ENCODE results near the gene PTPRD. TPM values are rescaled to one million over a fixed set of nuclear protein-coding genes. Genes with fewer than 3 reads are reported as not detected.

Gene PTPRD
- total RNA-seq, 1 donor = 26.3 TPM

DNA sequence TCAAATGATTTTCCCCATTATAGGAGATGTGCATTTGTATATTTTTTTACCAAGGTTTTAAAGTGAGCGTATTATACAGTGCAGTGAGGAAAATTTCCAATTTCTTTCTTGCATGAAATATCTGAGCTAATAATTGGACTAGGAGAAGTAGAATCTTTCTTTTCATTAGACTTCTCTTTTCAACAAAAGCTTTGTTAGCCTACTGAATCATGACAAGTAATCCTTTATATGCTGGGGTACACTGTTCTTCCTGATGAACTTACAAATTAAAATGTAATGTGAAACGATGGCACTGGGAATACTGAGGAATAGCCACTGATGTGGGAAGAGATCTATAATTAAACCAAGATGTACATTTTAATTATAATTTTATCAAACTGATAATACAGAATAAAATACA is 829.6 kb downstream of the PTPRD start:
- no peak overlapping the region for H3K4me3 ChIP-seq (ENCODE audit: low read depth, low read length)
- TF ChIP-seq, protein P1, sequence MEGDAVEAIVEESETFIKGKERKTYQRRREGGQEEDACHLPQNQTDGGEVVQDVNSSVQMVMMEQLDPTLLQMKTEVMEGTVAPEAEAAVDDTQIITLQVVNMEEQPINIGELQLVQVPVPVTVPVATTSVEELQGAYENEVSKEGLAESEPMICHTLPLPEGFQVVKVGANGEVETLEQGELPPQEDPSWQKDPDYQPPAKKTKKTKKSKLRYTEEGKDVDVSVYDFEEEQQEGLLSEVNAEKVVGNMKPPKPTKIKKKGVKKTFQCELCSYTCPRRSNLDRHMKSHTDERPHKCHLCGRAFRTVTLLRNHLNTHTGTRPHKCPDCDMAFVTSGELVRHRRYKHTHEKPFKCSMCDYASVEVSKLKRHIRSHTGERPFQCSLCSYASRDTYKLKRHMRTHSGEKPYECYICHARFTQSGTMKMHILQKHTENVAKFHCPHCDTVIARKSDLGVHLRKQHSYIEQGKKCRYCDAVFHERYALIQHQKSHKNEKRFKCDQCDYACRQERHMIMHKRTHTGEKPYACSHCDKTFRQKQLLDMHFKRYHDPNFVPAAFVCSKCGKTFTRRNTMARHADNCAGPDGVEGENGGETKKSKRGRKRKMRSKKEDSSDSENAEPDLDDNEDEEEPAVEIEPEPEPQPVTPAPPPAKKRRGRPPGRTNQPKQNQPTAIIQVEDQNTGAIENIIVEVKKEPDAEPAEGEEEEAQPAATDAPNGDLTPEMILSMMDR (IDR thresholded peaks at IDR 0.05; ENCODE audit: insufficient read depth, low read depth, low read length) = no peak
- DNase-seq (ENCODE audit: low read depth) = no peak

DNA sequence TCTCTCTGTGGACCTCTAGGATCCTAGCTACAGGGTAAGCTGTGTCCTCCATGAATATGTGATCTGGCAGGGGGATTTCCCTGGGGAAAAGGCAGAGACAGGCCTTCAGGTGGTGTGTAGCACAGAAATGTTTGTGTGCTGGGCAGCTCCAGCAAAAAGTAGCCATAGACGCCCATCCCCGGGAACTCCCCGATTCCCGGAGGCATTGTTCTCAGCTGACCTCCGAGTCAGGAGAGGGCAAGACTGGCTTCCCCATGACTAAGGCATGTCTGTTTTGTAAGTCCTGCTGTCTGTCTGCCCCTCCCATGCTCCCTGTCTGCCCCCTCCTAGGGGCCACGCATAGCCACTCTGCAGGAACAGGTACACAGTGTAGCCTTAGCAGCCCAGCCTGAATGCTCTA is 834.5 kb downstream of the PTPRD start:
- H3K4me3 ChIP-seq (ENCODE audit: low read depth, low read length) = no peak overlapping the region
- DNase-seq (ENCODE audit: low read depth) = no peak
- TF ChIP-seq, protein P1 (IDR thresholded peaks at IDR 0.05; ENCODE audit: insufficient read depth, low read depth, low read length) = no peak

DNA sequence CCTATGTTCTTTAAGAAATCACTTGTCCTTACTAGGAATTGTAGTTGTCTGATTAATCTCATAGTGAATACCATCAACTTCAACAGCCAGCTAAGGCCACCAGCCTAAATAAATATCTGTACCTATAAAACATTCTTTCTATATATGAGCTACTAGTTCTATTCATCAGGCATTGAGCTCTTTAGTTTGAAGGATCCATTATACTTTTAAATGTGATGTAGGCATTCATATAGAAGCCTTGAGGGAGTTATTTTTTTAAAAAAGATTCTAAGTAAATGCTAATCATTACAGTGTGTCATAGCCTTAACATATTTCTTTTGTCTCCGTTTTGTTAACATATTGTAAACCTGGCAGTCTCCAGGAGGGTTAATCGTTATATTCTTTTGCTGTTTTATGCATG is 838.3 kb downstream of the PTPRD start:
- DNase-seq (ENCODE audit: low read depth) = no peak
- no peak overlapping the region for H3K4me3 ChIP-seq (ENCODE audit: low read depth, low read length)
- TF ChIP-seq, protein P1 (IDR thresholded peaks at IDR 0.05; ENCODE audit: insufficient read depth, low read depth, low read length) = no peak

DNA sequence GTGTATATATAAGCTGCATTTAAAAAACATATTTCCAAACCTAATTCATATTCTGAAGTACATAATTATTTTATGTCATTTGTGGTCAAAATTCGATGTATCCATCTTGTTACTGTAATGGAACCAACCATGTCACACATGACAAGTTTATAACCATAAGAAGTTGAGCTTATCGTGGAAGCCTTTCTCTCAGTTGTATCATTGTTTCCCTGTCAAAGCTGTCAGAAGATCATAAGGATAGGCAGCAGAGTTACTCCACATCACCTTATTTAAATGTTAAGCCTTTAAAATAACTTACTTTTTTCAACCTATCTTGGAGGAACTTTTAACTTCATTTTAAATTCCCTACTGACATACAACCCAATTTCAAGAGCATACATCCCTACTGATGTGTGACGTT is 841.5 kb downstream of the PTPRD start:
- no peak overlapping the region for H3K4me3 ChIP-seq (ENCODE audit: low read depth, low read length)
- TF ChIP-seq, protein P1 (IDR thresholded peaks at IDR 0.05; ENCODE audit: insufficient read depth, low read depth, low read length) = no peak
- no peak for DNase-seq (ENCODE audit: low read depth)

DNA sequence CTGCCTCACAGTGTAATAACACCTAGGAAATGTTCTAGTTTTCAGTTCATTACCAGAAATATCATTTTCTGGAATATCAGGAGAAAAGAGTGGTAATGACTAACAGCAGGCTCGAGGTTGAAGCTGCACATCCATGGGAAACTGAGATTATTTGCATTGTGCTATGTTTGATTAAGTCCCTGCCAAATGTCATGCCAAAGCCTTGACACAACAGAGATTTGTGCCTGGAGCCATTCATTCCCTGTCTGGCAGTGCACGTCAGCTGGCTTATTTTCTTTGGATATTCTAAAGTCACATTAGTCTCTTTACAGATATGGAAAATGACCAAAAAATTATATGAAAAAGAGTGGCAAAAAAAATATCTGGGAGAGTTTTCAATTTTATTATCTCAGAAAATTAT is 848.0 kb downstream of the PTPRD start:
- TF ChIP-seq, protein P1 (IDR thresholded peaks at IDR 0.05; ENCODE audit: insufficient read depth, low read depth, low read length) = no peak

DNA sequence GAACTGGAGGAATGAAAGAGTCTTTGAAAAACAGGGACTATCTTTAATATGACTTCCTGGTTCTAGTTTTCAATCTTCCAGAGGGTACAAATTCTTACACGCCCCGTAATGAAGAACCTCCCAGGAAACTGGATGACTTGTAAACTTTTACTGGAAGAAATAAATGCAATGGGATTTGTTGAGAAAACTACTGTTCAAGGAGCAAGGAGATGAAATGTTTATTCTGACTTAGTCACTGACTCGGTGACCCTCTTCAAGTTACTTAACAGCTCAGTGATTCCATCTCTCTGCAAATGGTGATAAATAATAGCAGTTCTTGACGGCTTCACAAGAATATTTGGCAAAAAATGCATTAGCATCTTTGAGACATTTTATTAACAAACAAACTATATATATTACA is 858.6 kb downstream of the PTPRD start:
- DNase-seq (ENCODE audit: low read depth) = peak; percentile 45
- H3K4me3 ChIP-seq (ENCODE audit: low read depth, low read length) = no peak overlapping the region
- TF ChIP-seq, protein P1 (IDR thresholded peaks at IDR 0.05; ENCODE audit: insufficient read depth, low read depth, low read length) = no peak

More for the DNA sequence above, 848.0 kb downstream of the PTPRD start:
- no peak for DNase-seq (ENCODE audit: low read depth)
- H3K4me3 ChIP-seq (ENCODE audit: low read depth, low read length) = no peak overlapping the region

DNA sequence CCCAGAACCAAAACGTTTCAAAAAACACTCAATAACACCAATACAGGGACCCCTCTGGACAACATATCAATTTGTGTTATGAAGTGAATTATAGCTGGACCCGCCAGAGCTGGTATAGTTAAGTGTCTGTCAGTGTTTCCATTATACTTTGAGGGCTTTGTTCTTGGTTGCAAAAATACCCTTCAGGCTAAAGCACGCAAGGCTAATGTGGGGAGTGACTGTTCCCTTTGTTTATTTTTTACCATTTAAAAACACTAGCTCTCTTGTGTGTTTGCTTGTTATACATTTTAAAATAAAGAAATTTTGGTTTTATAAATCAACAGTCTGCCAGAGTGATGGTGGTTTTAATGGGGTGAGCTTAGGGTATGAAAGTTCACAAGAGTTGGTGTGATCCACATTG is 859.5 kb downstream of the PTPRD start:
- no peak overlapping the region for H3K4me3 ChIP-seq (ENCODE audit: low read depth, low read length)
- TF ChIP-seq, protein P1 (IDR thresholded peaks at IDR 0.05; ENCODE audit: insufficient read depth, low read depth, low read length) = no peak
- no peak for DNase-seq (ENCODE audit: low read depth)

Data from fibroblast of villous mesenchyme (primary cell).